ENCODE measurements around the gene RPS27L. TPM values are rescaled to one million over a fixed set of nuclear protein-coding genes. Genes with fewer than 3 reads are reported as not detected.
"Not testable (repeated sequence)": the region's sequence is repeated elsewhere in the genome, so short reads cannot be mapped to it uniquely, and the experiment has no call there.

Gene RPS27L
- total and polyA plus RNA-seq, 2 experiments from 2014 or later = 85.9 to 1,011 TPM

GRCh38 chr15:63099581-63099980 is 57.7 kb downstream of the RPS27L start:
- not testable (repeated sequence) for ATAC-seq; H3K27me3 ChIP-seq (ENCODE audit: insufficient read depth); H3K4me1 ChIP-seq (ENCODE audit: insufficient read depth); H3K4me3 Mint-ChIP-seq; H2AFZ ChIP-seq; H3K4me1 Mint-ChIP-seq; H3K79me2 ChIP-seq (replicated peaks; ENCODE audit: insufficient read depth); H3K27ac ChIP-seq (ENCODE audit: low read depth); H3K4me2 ChIP-seq; H3K9me2 ChIP-seq (ENCODE audit: insufficient read depth); DNase-seq (ENCODE audit: low spot score); H3K36me3 ChIP-seq (ENCODE audit: insufficient read depth); H4K20me1 ChIP-seq (replicated peaks; ENCODE audit: insufficient read depth); H3K4me3 ChIP-seq; H3K27ac Mint-ChIP-seq; H3F3A ChIP-seq (replicated peaks; ENCODE audit: low read depth); H3K27me3 Mint-ChIP-seq (ENCODE audit: insufficient read depth, low read depth, poor library complexity)
- Mint-ChIP-seq H3K36me3 (ENCODE audit: low read depth) (peaks cover 12% of the 10 kb centered on the region; the same call in 2 of the 3 replicates), H3K9me3 (peaks cover 30% of the 10 kb centered on the region)

- Mint-ChIP-seq H3K36me3 (ENCODE audit: low read depth) (peaks cover 12% of the 10 kb centered on the region; the same call in 2 of the 3 replicates), H3K9me3 (peaks cover 30% of the 10 kb centered on the region)
- H3K27me3 ChIP-seq (ENCODE audit: insufficient read depth); H3K4me1 Mint-ChIP-seq; H3K4me2 ChIP-seq; H3K27ac Mint-ChIP-seq; H3K79me2 ChIP-seq (replicated peaks; ENCODE audit: insufficient read depth); H3F3A ChIP-seq (replicated peaks; ENCODE audit: low read depth); ATAC-seq; H3K27me3 Mint-ChIP-seq (ENCODE audit: insufficient read depth, low read depth, poor library complexity); H3K36me3 ChIP-seq (ENCODE audit: insufficient read depth); H3K4me3 ChIP-seq; DNase-seq (ENCODE audit: low spot score); H3K9me2 ChIP-seq (ENCODE audit: insufficient read depth); H2AFZ ChIP-seq; H3K27ac ChIP-seq (ENCODE audit: low read depth); H3K4me3 Mint-ChIP-seq; H3K4me1 ChIP-seq (ENCODE audit: insufficient read depth); H4K20me1 ChIP-seq (replicated peaks; ENCODE audit: insufficient read depth): not testable (repeated sequence)
Measured at GRCh38 chr15:63098901-63099300, 58.4 kb downstream of the RPS27L start.

Other genes starting within 250 kb of the RPS27L start
- 412 and 449 TPM in 2 replicates for gene TPM1, start 114.7 kb downstream of the RPS27L start, total RNA-seq (2014; rRNA removed; shearing (Covaris generic))
- 913 and 929 TPM in 2 replicates for gene TPM1, start 114.7 kb downstream of the RPS27L start, polyA plus RNA-seq (2016; fragmentation: Nextera tagmentation; extraction: Ambion mirVana)
- gene LACTB, start 35.6 kb downstream of the RPS27L start, total RNA-seq (2014; rRNA removed; shearing (Covaris generic)) = 15.2 and 18.6 TPM in 2 replicates
- 20.9 and 21.3 TPM in 2 replicates for gene LACTB, start 35.6 kb downstream of the RPS27L start, polyA plus RNA-seq (2016; fragmentation: Nextera tagmentation; extraction: Ambion mirVana)
- 38.1 and 41.7 TPM in 2 replicates for gene RAB8B, start 32.1 kb upstream of the RPS27L start, total RNA-seq (2014; rRNA removed; shearing (Covaris generic))
- 23.2 and 23.5 TPM in 2 replicates for gene RAB8B, start 32.1 kb upstream of the RPS27L start, polyA plus RNA-seq (2016; fragmentation: Nextera tagmentation; extraction: Ambion mirVana)
- gene APH1B, start 120.1 kb upstream of the RPS27L start, total RNA-seq (2014; rRNA removed; shearing (Covaris generic)) = 23.8 and 24.4 TPM in 2 replicates
- 14.3 and 16.3 TPM in 2 replicates for gene APH1B, start 120.1 kb upstream of the RPS27L start, polyA plus RNA-seq (2016; fragmentation: Nextera tagmentation; extraction: Ambion mirVana)
- gene CA12, start 224.4 kb upstream of the RPS27L start, total RNA-seq (2014; rRNA removed; shearing (Covaris generic)) = 2.9 and 5.2 TPM in 2 replicates
- 2.7 and 2.9 TPM in 2 replicates for gene CA12, start 224.4 kb upstream of the RPS27L start, polyA plus RNA-seq (2016; fragmentation: Nextera tagmentation; extraction: Ambion mirVana)

All from GM23338 (cell line).